ENCODE data around the gene PTPN20. TPM values are rescaled to one million over a fixed set of nuclear protein-coding genes. Genes with fewer than 3 reads are reported as not detected.

The PTPN20 gene
- total RNA-seq, 1 donor from 2014 or later: 2.6 TPM

- Histone ChIP-seq H3K36me3 (no peaks in the 10 kb centered on the region), H3K27ac (no peak overlapping the region), H3K27me3 (no peaks in the 10 kb centered on the region), H3K4me3 (no peak overlapping the region), H3K4me1 (peaks cover 8% of the 10 kb centered on the region), H3K9me3 (no peaks in the 10 kb centered on the region)
- TF ChIP-seq CTCF (IDR thresholded peaks at IDR 0.05): no peak
- intact Hi-C loops (cut with DNase I): loop anchor here (10.0 kb wide), 1 partner anchor 270 kb away; no protein-coding TSS in a partner anchor
- ATAC-seq (no peak), DNase-seq (peak; percentile 56)
These were observed 133.5 kb downstream of the PTPN20 start for GRCh38 chr10:47044741-47045140.

- Histone ChIP-seq H3K27me3 (no peaks in the 10 kb centered on the region), H3K36me3 (no peaks in the 10 kb centered on the region), H3K4me3 (no peak overlapping the region), H3K9me3 (no peaks in the 10 kb centered on the region), H3K27ac (no peak overlapping the region), H3K4me1 (peaks cover 8% of the 10 kb centered on the region)
- DNase-seq: peak; percentile 52
- no peak for TF ChIP-seq CTCF (IDR thresholded peaks at IDR 0.05)
- intact Hi-C loops (cut with DNase I): loop anchor here (10.0 kb wide), 1 partner anchor 269 kb away; no protein-coding TSS in a partner anchor
- no peak for ATAC-seq
These were observed 134.2 kb downstream of the PTPN20 start for GRCh38 chr10:47045331-47045861.

GRCh38 chr10:47046321-47047126 is 135.3 kb downstream of the PTPN20 start:
- no peak overlapping the region for H3K4me3 ChIP-seq
- DNase-seq (peak; percentile 58), ATAC-seq (no peak)
- no peaks in the 10 kb centered on the region for H3K9me3 ChIP-seq
- H3K4me1 ChIP-seq: peaks cover 8% of the 10 kb centered on the region
- no peaks in the 10 kb centered on the region for H3K27me3 ChIP-seq
- H3K36me3 ChIP-seq: no peaks in the 10 kb centered on the region
- H3K27ac ChIP-seq: no peak overlapping the region
- TF ChIP-seq CTCF (IDR thresholded peaks at IDR 0.05): no peak
- intact Hi-C loops (cut with DNase I): loop anchor here (10.0 kb wide), 1 partner anchor 268 kb away; no protein-coding TSS in a partner anchor

- intact Hi-C loops (cut with DNase I): loop anchor here (10.0 kb wide), 1 partner anchor 268 kb away; no protein-coding TSS in a partner anchor
- DNase-seq (peak; percentile 44), ATAC-seq (no peak)
- no peak overlapping the region for H3K27ac ChIP-seq
- TF ChIP-seq CTCF (IDR thresholded peaks at IDR 0.05): no peak
- no peaks in the 10 kb centered on the region for H3K36me3 ChIP-seq
- no peaks in the 10 kb centered on the region for H3K9me3 ChIP-seq
- no peak overlapping the region for H3K4me3 ChIP-seq
- H3K27me3 ChIP-seq: no peaks in the 10 kb centered on the region
- H3K4me1 ChIP-seq: peaks cover 8% of the 10 kb centered on the region
These were observed 135.9 kb downstream of the PTPN20 start for GRCh38 chr10:47047127-47047504.

GRCh38 chr10:47047577-47048525 is 136.6 kb downstream of the PTPN20 start:
- DNase-seq: peak; percentile 88
- intact Hi-C loops (cut with DNase I): loop anchor here (10.0 kb wide), 1 partner anchor 267 kb away; no protein-coding TSS in a partner anchor
- peak; percentile 90 for TF ChIP-seq CTCF (IDR thresholded peaks at IDR 0.05)
- Histone ChIP-seq H3K4me3 (no peak overlapping the region), H3K27me3 (no peaks in the 10 kb centered on the region), H3K36me3 (no peaks in the 10 kb centered on the region), H3K9me3 (no peaks in the 10 kb centered on the region), H3K4me1 (peaks cover 8% of the 10 kb centered on the region), H3K27ac (no peak overlapping the region)
- peak; percentile 83 for ATAC-seq

Data from upper lobe of right lung (tissue), 1 donor.